ENCODE measurements around the gene CAMP. TPM values are rescaled to one million over a fixed set of nuclear protein-coding genes. Genes with fewer than 3 reads are reported as not detected.
"Not testable (repeated sequence)": the region's sequence is repeated elsewhere in the genome, so short reads cannot be mapped to it uniquely, and the experiment has no call there.

CAMP gene
- total RNA-seq, 5 donors from 2014 or later (not counting 1 experiment from before 2014, with no cell fraction given) = not detected

DNA sequence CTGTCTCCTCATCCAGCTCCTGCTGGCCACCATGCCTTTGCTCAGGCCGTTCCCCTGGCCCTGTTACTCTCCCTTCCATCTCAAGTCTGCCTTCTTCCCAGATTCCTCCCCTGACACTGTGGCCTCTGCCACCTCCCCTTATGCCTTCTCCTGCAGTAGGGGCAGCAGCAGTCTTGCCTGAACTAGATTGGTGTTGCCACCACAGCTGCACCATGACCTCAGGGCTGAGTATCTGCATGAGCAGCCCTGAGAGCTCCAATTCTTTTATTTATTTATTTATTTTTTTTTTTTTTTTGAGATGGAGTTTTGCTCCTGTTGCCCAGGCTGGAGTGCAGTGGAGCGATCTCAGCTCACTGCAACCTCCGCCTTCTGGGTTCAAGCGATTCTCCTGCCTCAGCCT is 13.8 kb upstream of the CAMP start:
- H3K4me3 ChIP-seq (ENCODE audit: control insufficient read depth in 1 of 2, extremely low read depth in 1 of 2, low read length in 1 of 2) = no peak overlapping the region
- no peaks in the 10 kb centered on the region for H3K36me3 ChIP-seq (ENCODE audit: control insufficient read depth in 2 of 2, extremely low read depth in 1 of 2, insufficient read depth in 1 of 2, low read length in 1 of 2)
- H3K9me3 ChIP-seq = no peaks in the 10 kb centered on the region
- H3K4me1 Mint-ChIP-seq = no peaks in the 10 kb centered on the region
- no peak overlapping the region for H3K27ac Mint-ChIP-seq
- POLR2A ChIA-PET = no interaction called here
- CTCF ChIA-PET = no interaction called here
- H3K9me3 Mint-ChIP-seq = no peaks in the 10 kb centered on the region
- no peaks in the 10 kb centered on the region for H3K4me1 ChIP-seq (ENCODE audit: control insufficient read depth in 1 of 2, extremely low read depth in 1 of 2, insufficient read depth in 2 of 2, low read length in 2 of 2)
- ATAC-seq (replicated peaks in 1 of 4) (no peak), DNase-seq (no peak)
- H3K4me3 Mint-ChIP-seq = no peak overlapping the region
- H3K36me3 Mint-ChIP-seq = no peaks in the 10 kb centered on the region
- H3K27me3 ChIP-seq (replicated peaks in 1 of 2; ENCODE audit: control insufficient read depth in 2 of 2, extremely low read depth in 1 of 2, insufficient read depth in 2 of 2, low read length in 1 of 2) = no peaks in the 10 kb centered on the region
- no peaks in the 10 kb centered on the region for H3K27me3 Mint-ChIP-seq
- no peak overlapping the region for H3K27ac ChIP-seq (ENCODE audit: low read length)
- WGBS (ENCODE audit: insufficient coverage) = 69% methylated on average over 2 of the region's 4 CpGs

DNA sequence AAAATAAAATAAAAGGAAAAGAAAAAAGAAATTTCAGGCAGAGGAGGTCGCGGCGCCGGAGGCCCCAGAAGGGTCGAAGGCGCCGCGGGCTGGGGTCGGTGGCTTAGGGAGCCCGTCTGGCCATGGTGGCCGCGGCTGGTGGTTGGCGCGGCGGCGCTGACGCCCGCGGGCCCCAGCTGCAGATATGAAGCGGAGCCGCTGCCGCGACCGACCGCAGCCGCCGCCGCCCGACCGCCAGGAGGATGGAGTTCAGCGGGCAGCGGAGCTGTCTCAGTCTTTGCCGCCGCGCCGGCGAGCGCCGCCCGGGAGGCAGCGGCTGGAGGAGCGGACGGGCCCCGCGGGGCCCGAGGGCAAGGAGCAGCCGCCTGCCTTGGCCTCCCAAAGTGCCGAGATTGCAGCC is 12.8 kb upstream of the CAMP start:
- H3K4me1 Mint-ChIP-seq; H3K36me3 ChIP-seq (ENCODE audit: control insufficient read depth in 2 of 2, extremely low read depth in 1 of 2, insufficient read depth in 1 of 2, low read length in 1 of 2); H3K4me3 ChIP-seq (ENCODE audit: control insufficient read depth in 1 of 2, extremely low read depth in 1 of 2, low read length in 1 of 2); POLR2A ChIA-PET; H3K27ac Mint-ChIP-seq; H3K27ac ChIP-seq (ENCODE audit: low read length); H3K4me1 ChIP-seq (ENCODE audit: control insufficient read depth in 1 of 2, extremely low read depth in 1 of 2, insufficient read depth in 2 of 2, low read length in 2 of 2); H3K27me3 Mint-ChIP-seq; H3K36me3 Mint-ChIP-seq; H3K4me3 Mint-ChIP-seq; ATAC-seq (replicated peaks in 1 of 4); H3K9me3 Mint-ChIP-seq; CTCF ChIA-PET; DNase-seq; H3K9me3 ChIP-seq; H3K27me3 ChIP-seq (replicated peaks in 1 of 2; ENCODE audit: control insufficient read depth in 2 of 2, extremely low read depth in 1 of 2, insufficient read depth in 2 of 2, low read length in 1 of 2): not testable (repeated sequence)
- 95% methylated on average over 12 of the region's 48 CpGs for WGBS (ENCODE audit: insufficient coverage)

DNA sequence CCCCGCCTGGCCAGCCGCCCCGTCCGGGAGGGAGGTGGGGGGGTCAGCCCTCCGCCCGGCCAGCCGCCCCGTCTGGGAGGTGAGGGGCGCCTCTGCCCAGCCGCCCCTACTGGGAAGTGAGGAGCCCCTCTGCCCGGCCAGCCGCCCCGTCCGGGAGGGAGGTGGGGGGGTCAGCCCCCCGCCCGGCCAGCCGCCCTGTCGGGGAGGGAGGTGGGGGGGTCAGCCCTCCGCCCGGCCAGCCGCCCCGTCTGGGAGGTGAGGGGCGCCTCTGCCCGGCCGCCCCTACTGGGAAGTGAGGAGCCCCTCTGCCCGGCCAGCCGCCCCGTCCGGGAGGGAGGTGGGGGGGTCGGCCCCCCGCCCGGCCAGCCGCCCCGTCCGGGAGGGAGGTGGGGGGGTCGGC is 11.5 kb upstream of the CAMP start:
- H3K4me1 Mint-ChIP-seq; H3K36me3 Mint-ChIP-seq; H3K4me3 ChIP-seq (ENCODE audit: control insufficient read depth in 1 of 2, extremely low read depth in 1 of 2, low read length in 1 of 2); H3K4me1 ChIP-seq (ENCODE audit: control insufficient read depth in 1 of 2, extremely low read depth in 1 of 2, insufficient read depth in 2 of 2, low read length in 2 of 2); H3K27me3 ChIP-seq (replicated peaks in 1 of 2; ENCODE audit: control insufficient read depth in 2 of 2, extremely low read depth in 1 of 2, insufficient read depth in 2 of 2, low read length in 1 of 2); H3K27me3 Mint-ChIP-seq; H3K36me3 ChIP-seq (ENCODE audit: control insufficient read depth in 2 of 2, extremely low read depth in 1 of 2, insufficient read depth in 1 of 2, low read length in 1 of 2); H3K9me3 ChIP-seq; CTCF ChIA-PET; ATAC-seq (replicated peaks in 1 of 4); H3K4me3 Mint-ChIP-seq; POLR2A ChIA-PET; H3K9me3 Mint-ChIP-seq; H3K27ac ChIP-seq (ENCODE audit: low read length); DNase-seq; H3K27ac Mint-ChIP-seq: not testable (repeated sequence)
- no CpG with 5 or more reads among the region's 36 CpGs for WGBS (ENCODE audit: insufficient coverage)

DNA sequence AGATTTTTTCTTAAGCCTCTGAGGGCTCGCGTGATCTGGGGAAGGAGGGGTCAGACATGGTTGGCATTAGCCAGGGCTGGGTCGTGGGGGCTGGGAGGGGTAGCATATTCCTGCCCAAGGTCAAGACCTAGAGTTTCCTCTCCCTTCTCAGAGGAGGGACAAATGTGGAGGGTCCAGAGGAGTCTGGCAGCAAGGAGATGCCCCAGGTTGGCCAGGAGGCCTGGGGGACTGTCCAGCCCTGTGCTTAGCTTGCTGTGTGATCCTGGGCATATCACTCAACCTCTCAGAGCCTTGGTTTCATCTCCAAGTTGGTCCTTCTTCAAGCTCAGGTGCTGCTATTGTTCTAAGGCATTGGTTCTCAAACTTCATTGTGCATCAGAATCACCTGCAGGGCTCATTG is 9.1 kb upstream of the CAMP start:
- Histone ChIP-seq H3K27ac (ENCODE audit: low read length) (no peak overlapping the region), H3K4me3 (ENCODE audit: control insufficient read depth in 1 of 2, extremely low read depth in 1 of 2, low read length in 1 of 2) (no peak overlapping the region), H3K27me3 (replicated peaks in 1 of 2; ENCODE audit: control insufficient read depth in 2 of 2, extremely low read depth in 1 of 2, insufficient read depth in 2 of 2, low read length in 1 of 2) (peaks cover 0 to 4% of the 10 kb centered on the region in 2 experiments), H3K9me3 (no peaks in the 10 kb centered on the region), H3K36me3 (ENCODE audit: control insufficient read depth in 2 of 2, extremely low read depth in 1 of 2, insufficient read depth in 1 of 2, low read length in 1 of 2) (no peaks in the 10 kb centered on the region), H3K4me1 (ENCODE audit: control insufficient read depth in 1 of 2, extremely low read depth in 1 of 2, insufficient read depth in 2 of 2, low read length in 2 of 2) (no peaks in the 10 kb centered on the region)
- CTCF ChIA-PET = no interaction called here
- no CpG with 5 or more reads among the region's 3 CpGs for WGBS (ENCODE audit: insufficient coverage)
- H3K9me3 Mint-ChIP-seq = no peaks in the 10 kb centered on the region
- no peaks in the 10 kb centered on the region for H3K4me1 Mint-ChIP-seq
- no peak overlapping the region for H3K27ac Mint-ChIP-seq
- no peaks in the 10 kb centered on the region for H3K27me3 Mint-ChIP-seq
- POLR2A ChIA-PET = no interaction called here
- ATAC-seq (replicated peaks in 1 of 4) (no peak), DNase-seq (no peak)
- no peaks in the 10 kb centered on the region for H3K36me3 Mint-ChIP-seq
- H3K4me3 Mint-ChIP-seq = no peak overlapping the region

DNA sequence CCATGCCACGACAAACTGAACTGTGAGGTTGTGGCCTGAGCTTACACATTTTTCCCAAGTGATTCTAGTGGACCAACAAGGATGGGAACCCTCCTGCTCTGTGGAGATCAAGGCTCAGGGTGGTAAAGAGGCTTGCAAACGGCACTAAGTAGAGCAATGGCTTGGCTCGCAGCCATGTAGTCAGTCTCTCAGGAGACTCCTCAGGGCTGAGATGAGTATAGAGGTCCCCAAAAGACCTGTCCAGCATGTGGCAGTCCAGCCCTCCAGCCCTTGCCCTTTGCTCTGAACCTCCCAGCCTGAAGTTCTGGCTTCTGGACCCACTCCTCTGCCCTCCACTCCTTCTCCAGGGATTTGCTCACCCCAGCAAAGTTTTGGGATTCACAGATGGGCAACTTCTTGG is 8.3 kb upstream of the CAMP start:
- no peaks in the 10 kb centered on the region for H3K4me1 Mint-ChIP-seq
- no peak overlapping the region for H3K27ac Mint-ChIP-seq
- POLR2A ChIA-PET = no interaction called here

DNA sequence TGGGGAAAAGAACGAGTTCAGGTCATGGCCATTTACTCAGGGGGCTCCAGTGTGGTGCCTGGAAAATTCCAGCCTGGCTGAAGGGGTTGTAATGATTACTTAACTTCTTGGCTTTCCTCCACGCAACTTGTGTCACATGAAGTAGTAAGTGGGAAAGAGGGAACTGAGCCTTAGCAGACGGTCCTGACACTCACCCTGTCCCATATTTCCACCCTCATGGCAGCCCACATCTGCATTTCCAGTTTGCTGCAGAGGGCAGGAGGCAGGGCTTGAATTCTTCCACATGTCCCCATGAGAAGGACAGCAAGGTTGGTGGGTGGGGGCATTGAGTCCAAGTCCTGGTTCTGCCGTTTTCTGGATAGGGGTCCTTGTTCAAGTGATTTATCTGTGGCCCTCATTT is 7.8 kb upstream of the CAMP start:
- no peaks in the 10 kb centered on the region for H3K9me3 Mint-ChIP-seq
- Histone ChIP-seq H3K4me1 (ENCODE audit: control insufficient read depth in 1 of 2, extremely low read depth in 1 of 2, insufficient read depth in 2 of 2, low read length in 2 of 2) (no peaks in the 10 kb centered on the region), H3K4me3 (ENCODE audit: control insufficient read depth in 1 of 2, extremely low read depth in 1 of 2, low read length in 1 of 2) (no peak overlapping the region), H3K27ac (ENCODE audit: low read length) (no peak overlapping the region), H3K36me3 (ENCODE audit: control insufficient read depth in 2 of 2, extremely low read depth in 1 of 2, insufficient read depth in 1 of 2, low read length in 1 of 2) (no peaks in the 10 kb centered on the region), H3K9me3 (no peaks in the 10 kb centered on the region), H3K27me3 (replicated peaks in 1 of 2; ENCODE audit: control insufficient read depth in 2 of 2, extremely low read depth in 1 of 2, insufficient read depth in 2 of 2, low read length in 1 of 2) (peaks cover 0 to 4% of the 10 kb centered on the region in 2 experiments)
- WGBS (ENCODE audit: insufficient coverage) = 80% methylated on average over 1 of the region's 4 CpGs
- no peak for DNase-seq
- H3K27ac Mint-ChIP-seq = no peak overlapping the region
- no peak for ATAC-seq (replicated peaks in 1 of 4)
- no peaks in the 10 kb centered on the region for H3K4me1 Mint-ChIP-seq
- no peaks in the 10 kb centered on the region for H3K27me3 Mint-ChIP-seq
- H3K4me3 Mint-ChIP-seq = no peak overlapping the region
- ChIA-PET CTCF (no interaction called here), POLR2A (no interaction called here)
- H3K36me3 Mint-ChIP-seq = no peaks in the 10 kb centered on the region

More for the DNA sequence above, 8.3 kb upstream of the CAMP start:
- Histone ChIP-seq H3K27me3 (replicated peaks in 1 of 2; ENCODE audit: control insufficient read depth in 2 of 2, extremely low read depth in 1 of 2, insufficient read depth in 2 of 2, low read length in 1 of 2) (peaks cover 0 to 4% of the 10 kb centered on the region in 2 experiments), H3K9me3 (no peaks in the 10 kb centered on the region), H3K4me3 (ENCODE audit: control insufficient read depth in 1 of 2, extremely low read depth in 1 of 2, low read length in 1 of 2) (no peak overlapping the region), H3K27ac (ENCODE audit: low read length) (no peak overlapping the region), H3K36me3 (ENCODE audit: control insufficient read depth in 2 of 2, extremely low read depth in 1 of 2, insufficient read depth in 1 of 2, low read length in 1 of 2) (no peaks in the 10 kb centered on the region), H3K4me1 (ENCODE audit: control insufficient read depth in 1 of 2, extremely low read depth in 1 of 2, insufficient read depth in 2 of 2, low read length in 2 of 2) (no peaks in the 10 kb centered on the region)
- CTCF ChIA-PET = no interaction called here
- DNase-seq (no peak), ATAC-seq (replicated peaks in 1 of 4) (no peak)
- Mint-ChIP-seq H3K36me3 (no peaks in the 10 kb centered on the region), H3K9me3 (no peaks in the 10 kb centered on the region), H3K4me3 (no peak overlapping the region), H3K27me3 (no peaks in the 10 kb centered on the region)
- 89% methylated on average over 3 of the region's 3 CpGs for WGBS (ENCODE audit: insufficient coverage)

DNA sequence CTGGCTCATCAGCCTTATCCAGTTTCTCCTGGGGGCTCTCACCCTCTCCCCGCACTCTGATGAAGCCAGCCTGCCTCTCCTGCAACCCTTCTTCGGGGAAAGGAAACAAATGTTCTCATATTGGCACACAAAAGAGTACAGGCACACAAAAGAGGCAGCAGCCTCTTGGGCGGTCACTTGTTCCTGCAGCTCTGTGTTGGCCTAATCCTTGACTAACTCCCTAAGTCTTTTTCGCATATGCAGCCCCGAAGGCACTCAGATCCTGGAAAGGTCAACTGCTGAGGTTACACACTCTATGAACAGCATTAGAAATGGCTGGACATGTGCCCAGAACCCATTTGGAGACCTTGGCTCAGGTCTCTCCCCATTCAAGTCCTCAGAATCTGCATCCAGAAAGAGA is 7.4 kb upstream of the CAMP start:
- H3K27me3 Mint-ChIP-seq = no peaks in the 10 kb centered on the region
- no peak for ATAC-seq (replicated peaks in 1 of 4)

More for the DNA sequence above, 7.4 kb upstream of the CAMP start:
- Histone ChIP-seq H3K9me3 (no peaks in the 10 kb centered on the region), H3K4me3 (ENCODE audit: control insufficient read depth in 1 of 2, extremely low read depth in 1 of 2, low read length in 1 of 2) (no peak overlapping the region), H3K27me3 (replicated peaks in 1 of 2; ENCODE audit: control insufficient read depth in 2 of 2, extremely low read depth in 1 of 2, insufficient read depth in 2 of 2, low read length in 1 of 2) (peaks cover 0 to 4% of the 10 kb centered on the region in 2 experiments), H3K4me1 (ENCODE audit: control insufficient read depth in 1 of 2, extremely low read depth in 1 of 2, insufficient read depth in 2 of 2, low read length in 2 of 2) (no peaks in the 10 kb centered on the region), H3K36me3 (ENCODE audit: control insufficient read depth in 2 of 2, extremely low read depth in 1 of 2, insufficient read depth in 1 of 2, low read length in 1 of 2) (no peaks in the 10 kb centered on the region), H3K27ac (ENCODE audit: low read length) (no peak overlapping the region)
- ChIA-PET POLR2A (no interaction called here), CTCF (no interaction called here)
- no peak overlapping the region for H3K27ac Mint-ChIP-seq
- H3K9me3 Mint-ChIP-seq = no peaks in the 10 kb centered on the region
- 84% methylated on average over 5 of the region's 5 CpGs for WGBS (ENCODE audit: insufficient coverage)
- H3K4me1 Mint-ChIP-seq = no peaks in the 10 kb centered on the region
- no peaks in the 10 kb centered on the region for H3K36me3 Mint-ChIP-seq
- H3K4me3 Mint-ChIP-seq = no peak overlapping the region
- no peak for DNase-seq
